Stimulated activated effector memory CD8-positive, alpha-beta T cell treated with anti-CD3 and anti-CD28 coated beads, Interleukin-12 subunit alpha, Interleukin-12 subunit beta, amount 100 ng/mL, for 72 hours (primary cell): ENCODE measurements around the gene OSGEP.

Experiments used
- ATAC-seq: fragments of 150-1000 bp; cut with Tn5 transposase; 2 replicates; pipeline ENCODE4 v1.10.0; 2021
- DNase-seq, 2 donors: peaks; one replicate each; pipeline ENCODE4 v3.0.0; 2021 to 2022; ENCODE audit warnings: low spot score in 2 of 2
- H3K27ac Mint-ChIP-seq: one replicate; pipeline ENCODE4 v1.8.0; 2022; ENCODE audit warnings: mild to moderate bottlenecking, mixed read lengths
- H3K36me3 Mint-ChIP-seq: one replicate; pipeline ENCODE4 v1.8.0; 2022; ENCODE audit warnings: mild to moderate bottlenecking, mixed read lengths
- H3K4me1 Mint-ChIP-seq: one replicate; pipeline ENCODE4 v1.8.0; 2022; ENCODE audit warnings: mixed read lengths
- H3K4me3 Mint-ChIP-seq: one replicate; pipeline ENCODE4 v1.8.0; 2022; ENCODE audit warnings: mild to moderate bottlenecking, mixed read lengths
- H3K9me3 Mint-ChIP-seq: one replicate; pipeline ENCODE4 v1.8.0; 2022; ENCODE audit warnings: mixed read lengths

OSGEP gene

DNA sequence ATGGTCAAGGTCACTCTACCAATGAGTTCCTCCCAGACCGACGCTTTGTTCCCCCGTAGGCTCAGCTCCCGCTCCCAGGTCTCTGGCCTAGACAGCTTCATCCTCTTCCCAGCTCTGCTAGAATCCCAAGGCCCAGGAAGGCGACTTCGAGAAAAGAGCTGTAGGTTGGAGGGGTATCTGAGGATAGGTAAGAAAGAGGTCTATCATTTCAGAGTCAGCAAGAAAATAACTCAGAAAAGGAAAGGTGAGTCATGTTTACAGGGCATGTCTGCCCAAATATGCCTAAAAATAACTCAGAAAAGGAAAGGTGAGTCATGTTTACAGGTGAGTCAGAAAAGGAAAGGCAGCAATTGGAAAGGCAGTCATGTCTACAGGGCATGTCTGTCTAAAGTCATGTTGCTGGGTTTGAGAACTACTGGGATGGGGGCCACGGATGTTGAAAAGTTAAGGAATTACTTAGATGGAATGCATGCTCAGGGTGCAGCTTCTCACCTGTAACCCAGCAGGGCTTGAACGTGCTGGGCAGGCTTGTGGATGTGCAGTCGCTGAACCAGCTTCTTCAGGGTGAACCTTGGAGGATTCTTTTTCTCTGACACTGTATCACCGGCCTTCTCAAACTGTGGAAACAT, 53.5 kb downstream of the OSGEP start:
- DNase-seq (peak in 1 of 2 donors; percentile 54), ATAC-seq (peak; percentile 94)
- peak overlapping the region; percentile 93 for H3K27ac Mint-ChIP-seq
- no peaks in the 10 kb centered on the region for H3K9me3 Mint-ChIP-seq
- H3K4me3 Mint-ChIP-seq, result peak overlapping the region; percentile 56
- H3K36me3 Mint-ChIP-seq, result peaks cover 100% of the 10 kb centered on the region
- H3K4me1 Mint-ChIP-seq, result peaks cover 32% of the 10 kb centered on the region

GRCh38 chr14:20400589-20400964, 54.0 kb downstream of the OSGEP start:
- peak; percentile 80 for ATAC-seq
- H3K9me3 Mint-ChIP-seq, result no peaks in the 10 kb centered on the region
- H3K36me3 Mint-ChIP-seq, result peaks cover 100% of the 10 kb centered on the region
- peak overlapping the region; percentile 93 for H3K27ac Mint-ChIP-seq
- no peak for DNase-seq
- peak overlapping the region; percentile 56 for H3K4me3 Mint-ChIP-seq
- peaks cover 27% of the 10 kb centered on the region for H3K4me1 Mint-ChIP-seq

DNA sequence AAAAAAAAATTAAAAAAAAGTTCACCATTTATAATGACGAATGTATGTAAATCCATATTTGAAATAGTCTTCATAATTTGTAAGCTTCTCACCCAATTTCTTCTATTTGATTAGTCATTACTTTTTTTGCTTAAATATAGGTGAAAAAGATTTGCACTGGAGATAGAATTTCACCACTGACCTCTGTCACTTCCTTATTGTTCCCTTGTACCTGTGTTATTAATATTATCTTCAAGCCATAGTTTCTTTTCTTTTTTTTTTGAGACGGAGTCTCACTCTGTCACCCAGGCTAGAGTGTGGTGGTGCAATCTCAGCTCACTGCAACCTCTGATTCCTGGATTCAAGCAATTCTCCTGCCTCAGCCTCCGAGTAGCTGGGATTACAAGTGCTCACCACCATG, 57.1 kb downstream of the OSGEP start:
- H3K4me3 Mint-ChIP-seq, result no peak overlapping the region
- peaks cover 100% of the 10 kb centered on the region for H3K36me3 Mint-ChIP-seq
- ATAC-seq, result no peak
- H3K4me1 Mint-ChIP-seq, result peaks cover 18% of the 10 kb centered on the region
- DNase-seq, result no peak
- no peaks in the 10 kb centered on the region for H3K9me3 Mint-ChIP-seq
- H3K27ac Mint-ChIP-seq, result no peak overlapping the region
